ENCODE measurements around the gene OR10H2. TPM values are rescaled to one million over a fixed set of nuclear protein-coding genes. Genes with fewer than 3 reads are reported as not detected.

The OR10H2 gene
- total RNA-seq, result not detected in 2 replicates

GRCh38 chr19:15727724-15728123, at the start of gene OR10H2:
OR10H2 (plus strand) TSS chr19:15728024; CDS start chr19:15728044, 20 bp downstream.

GRCh38 chr19:15737722-15738121, 9.9 kb downstream of the OR10H2 start, which contains the start of gene OR10H3:
OR10H3 (plus strand) TSS chr19:15737985; CDS start chr19:15741393, 3,408 bp downstream.

Other genes starting within 250 kb of the OR10H2 start
- not detected in 2 replicates for gene PGLYRP2, start 248.5 kb upstream of the OR10H2 start, total RNA-seq
- gene CYP4F22, start 219.5 kb upstream of the OR10H2 start, total RNA-seq, result not detected in 2 replicates
- not detected in 2 replicates for gene CYP4F8, start 112.8 kb upstream of the OR10H2 start, total RNA-seq
- 0.48 and 6.0 TPM in 2 replicates for gene CYP4F3, start 87.1 kb upstream of the OR10H2 start, total RNA-seq
- 6.8 TPM in 1 of 2 replicates, not detected in the other for gene CYP4F12, start 54.9 kb upstream of the OR10H2 start, total RNA-seq
- not detected in 2 replicates for gene OR10H3, start 10.0 kb downstream of the OR10H2 start, total RNA-seq
- not detected in 2 replicates for gene OR10H5, start 59.6 kb downstream of the OR10H2 start, total RNA-seq
- gene OR10H1, start 87.6 kb downstream of the OR10H2 start, total RNA-seq, result under 0.01 TPM in 1 of 2 replicates, not detected in the other
- 1.7 TPM in 1 of 2 replicates, not detected in the other for gene CYP4F2, start 170.1 kb downstream of the OR10H2 start, total RNA-seq
- 3.9 and 4.0 TPM in 2 replicates for gene CYP4F11, start 206.5 kb downstream of the OR10H2 start, total RNA-seq
- not detected in 2 replicates for gene OR10H4, start 221.0 kb downstream of the OR10H2 start, total RNA-seq

All from tracheal epithelial cell (primary cell).